GM19035 (cell line): ENCODE measurements around the gene NT5E.
"Not testable (repeated sequence)": the region's sequence is repeated elsewhere in the genome, so short reads cannot be mapped to it uniquely, and the experiment has no call there.

ENCODE experiments used
- ATAC-seq: cut with Tn5 transposase; IDR thresholded peaks from one replicate; pipeline ENCODE4 v1.9.1; 2021; ENCODE audit not compliant: unreplicated experiment

The NT5E gene

DNA sequence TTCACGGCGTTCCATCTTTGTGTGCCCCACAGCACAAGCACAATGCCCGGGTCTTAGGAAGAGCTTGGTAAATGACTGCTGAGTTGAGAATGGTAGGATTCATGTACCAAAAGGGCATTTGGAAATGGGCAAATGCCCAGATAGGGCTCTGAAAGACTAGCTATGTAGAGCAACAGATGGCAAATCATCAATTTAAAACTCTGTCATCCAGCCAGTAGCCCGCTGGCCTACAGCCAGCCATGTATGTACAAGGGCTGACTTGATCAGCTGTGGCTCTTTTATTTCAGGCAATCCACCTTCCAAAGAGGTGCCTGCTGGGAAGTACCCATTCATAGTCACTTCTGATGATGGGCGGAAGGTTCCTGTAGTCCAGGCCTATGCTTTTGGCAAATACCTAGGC is 35.1 kb downstream of the NT5E start:
- ATAC-seq: no peak

DNA sequence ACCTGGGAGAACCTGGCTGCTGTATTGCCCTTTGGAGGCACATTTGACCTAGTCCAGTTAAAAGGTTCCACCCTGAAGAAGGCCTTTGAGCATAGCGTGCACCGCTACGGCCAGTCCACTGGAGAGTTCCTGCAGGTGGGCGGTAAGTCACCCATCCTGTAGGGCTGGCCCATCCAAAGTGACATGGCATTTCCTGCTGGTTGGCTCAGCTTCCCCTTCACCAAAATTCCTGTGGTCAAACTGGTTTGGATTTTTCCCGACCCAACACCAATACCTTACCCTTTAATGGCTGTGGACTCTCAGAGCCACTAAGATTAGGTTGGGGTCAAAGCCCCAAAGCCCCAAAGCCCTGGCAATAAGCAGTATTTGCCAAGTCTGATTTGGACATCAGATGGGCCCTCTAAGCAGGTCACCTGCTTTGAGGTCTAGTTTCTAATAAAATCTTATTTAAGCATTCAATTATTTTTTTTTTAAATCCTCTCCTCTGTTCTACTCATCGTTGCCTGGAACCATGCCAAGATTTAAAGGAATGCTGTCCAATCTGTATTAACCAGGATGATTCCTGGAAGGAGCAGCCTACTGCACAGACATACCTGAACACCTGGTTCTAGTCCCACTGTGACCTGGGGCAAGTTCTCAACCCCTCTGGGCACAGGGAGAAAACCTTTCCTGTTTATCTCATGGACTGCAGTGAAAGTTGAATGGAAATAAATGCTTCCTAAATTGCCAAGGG is 40.8 kb downstream of the NT5E start:
- ATAC-seq: no peak

DNA sequence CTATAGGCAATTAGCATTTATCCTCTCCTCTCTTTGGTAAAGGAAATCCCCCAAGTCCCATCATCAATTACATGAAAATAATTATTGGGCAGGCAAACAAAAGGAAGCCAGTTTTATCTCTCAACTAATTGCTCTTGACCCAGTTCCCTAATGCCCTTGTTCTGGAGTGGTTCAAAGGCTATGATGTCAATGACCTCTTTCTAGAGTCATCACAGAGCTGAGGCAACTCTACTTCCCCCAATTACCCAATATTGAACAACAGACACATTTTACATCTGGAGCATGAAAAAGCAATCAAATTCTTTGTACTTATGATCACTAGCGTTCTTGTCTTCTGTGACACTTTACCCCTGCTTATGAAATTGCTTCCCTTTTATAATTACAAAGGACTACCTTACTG is 43.5 kb downstream of the NT5E start:
- no peak for ATAC-seq

DNA sequence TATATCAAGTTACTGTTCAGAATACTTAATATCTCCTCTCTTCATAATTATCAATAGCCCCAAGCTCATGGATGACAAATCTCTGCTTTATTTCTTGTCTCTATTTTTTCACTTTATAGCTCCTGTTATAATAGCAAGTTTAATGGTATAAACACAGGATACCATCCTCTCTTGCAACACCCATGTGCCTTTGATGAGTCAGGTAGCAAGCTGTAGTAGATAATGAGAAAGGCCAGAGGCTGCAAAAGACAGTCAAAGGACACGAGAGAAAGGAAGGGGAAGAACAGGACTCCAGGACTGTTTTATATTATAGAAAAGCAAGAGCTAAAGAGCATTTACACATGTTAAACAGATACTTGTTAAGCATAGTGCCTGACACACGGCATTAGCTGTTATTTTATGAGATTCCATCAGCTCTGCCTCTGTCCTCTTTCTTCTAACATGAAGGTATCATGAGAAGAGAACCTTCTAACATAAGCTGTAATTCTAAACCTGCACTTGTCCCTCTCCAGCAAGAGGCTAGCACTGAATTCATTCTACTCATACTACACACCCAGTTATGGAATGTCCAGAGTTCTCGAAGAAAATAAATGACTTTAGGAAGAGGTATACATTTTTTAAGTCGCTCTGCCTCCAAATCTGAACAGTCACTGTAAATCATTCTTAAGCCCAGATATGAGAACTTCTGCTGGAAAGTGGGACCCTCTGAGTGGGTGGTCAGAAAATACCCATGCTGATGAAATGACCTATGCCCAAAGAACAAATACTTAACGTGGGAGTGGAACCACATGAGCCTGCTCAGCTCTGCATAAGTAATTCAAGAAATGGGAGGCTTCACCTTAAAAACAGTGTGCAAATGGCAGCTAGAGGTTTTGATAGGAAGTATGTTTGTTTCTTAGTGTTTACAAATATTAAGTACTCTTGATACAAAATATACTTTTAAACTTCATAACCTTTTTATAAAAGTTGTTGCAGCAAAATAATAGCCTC is 45.0 kb downstream of the NT5E start:
- no peak for ATAC-seq

GRCh38 chr6:85496009-85496579 is 46.2 kb downstream of the NT5E start:
- no peak for ATAC-seq

DNA sequence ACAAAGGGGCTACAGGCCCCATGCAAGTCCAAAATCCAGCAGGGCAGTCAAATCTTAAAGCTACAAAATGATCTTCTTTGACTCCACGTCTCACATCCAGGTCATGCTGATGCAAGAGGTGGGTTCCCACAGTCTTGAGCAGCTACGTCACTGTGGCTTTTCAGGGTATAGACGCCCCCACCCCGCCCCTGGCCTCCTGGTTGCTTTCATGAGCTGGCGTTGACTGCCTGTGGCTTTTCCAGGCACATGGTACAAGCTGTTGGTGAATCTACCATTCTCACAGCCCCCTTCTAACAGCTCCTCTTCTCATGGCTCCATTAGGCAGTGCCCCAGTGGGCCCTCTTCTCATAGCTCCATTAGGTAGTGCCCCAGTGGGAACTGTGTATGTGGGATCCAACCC is 47.0 kb downstream of the NT5E start:
- no peak for ATAC-seq

DNA sequence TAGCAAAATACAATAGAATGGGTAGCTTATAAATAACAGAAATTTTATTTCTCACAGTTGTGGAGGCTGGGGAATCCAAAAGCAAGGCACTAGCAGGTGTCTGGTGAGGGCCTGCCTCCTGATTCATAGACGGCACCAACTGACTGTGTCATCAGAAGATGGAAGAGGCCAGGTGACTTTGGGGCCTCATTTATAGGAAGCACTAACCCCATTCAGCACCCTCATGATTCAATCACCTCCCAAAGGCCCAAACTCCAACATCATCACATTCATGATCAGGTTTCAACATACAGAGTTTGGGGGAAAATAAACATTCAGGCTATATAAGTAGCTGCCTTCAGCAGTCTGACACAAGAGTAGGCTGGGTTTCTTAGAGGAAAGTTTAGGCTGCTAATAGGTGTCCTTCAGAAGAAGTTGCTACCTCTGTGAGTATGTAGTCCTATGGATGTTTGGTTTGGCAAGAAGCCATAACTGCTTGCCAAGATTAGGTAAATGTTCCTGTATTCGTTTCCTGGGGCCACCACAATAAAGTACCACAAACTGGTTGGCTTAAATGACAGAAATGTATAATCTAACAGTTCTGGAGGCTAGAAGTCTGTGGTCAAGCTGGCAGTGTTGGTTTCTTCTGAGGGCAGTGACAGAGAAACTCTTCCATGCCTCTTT is 48.8 kb downstream of the NT5E start:
- no peak for ATAC-seq

DNA sequence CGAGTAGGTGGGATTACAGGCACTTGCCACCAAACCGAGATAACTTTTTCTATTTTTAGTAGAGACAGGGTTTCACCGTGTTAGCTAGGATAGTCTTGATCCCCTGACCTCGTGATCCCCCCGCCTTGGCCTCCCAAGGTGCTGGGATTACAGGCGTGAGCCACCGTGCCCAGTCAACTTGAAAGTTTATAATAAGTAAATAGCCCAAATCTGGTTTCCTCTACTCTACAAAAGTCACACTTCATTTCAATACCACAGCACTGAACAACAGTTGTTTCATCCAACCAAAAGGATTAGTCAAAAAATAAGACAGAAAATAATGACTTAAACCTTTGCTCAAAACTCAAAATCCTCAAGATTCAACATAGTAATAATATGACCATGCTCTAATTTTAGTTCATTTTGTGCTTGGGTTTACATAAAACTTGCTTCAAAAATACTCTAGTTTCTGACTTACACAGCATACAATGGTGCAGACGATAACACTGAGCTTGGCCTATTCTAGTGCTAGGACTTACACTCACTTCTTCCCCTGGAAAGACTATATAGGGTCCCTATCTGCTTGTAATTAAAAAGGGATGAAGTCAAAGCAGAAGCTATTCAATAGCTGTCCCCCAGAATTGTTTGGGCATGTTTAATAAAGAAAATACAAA is 56.7 kb downstream of the NT5E start:
- ATAC-seq: peak; percentile 47

- no peak for ATAC-seq
These were observed 66.3 kb downstream of the NT5E start for GRCh38 chr6:85516168-85516567.

DNA sequence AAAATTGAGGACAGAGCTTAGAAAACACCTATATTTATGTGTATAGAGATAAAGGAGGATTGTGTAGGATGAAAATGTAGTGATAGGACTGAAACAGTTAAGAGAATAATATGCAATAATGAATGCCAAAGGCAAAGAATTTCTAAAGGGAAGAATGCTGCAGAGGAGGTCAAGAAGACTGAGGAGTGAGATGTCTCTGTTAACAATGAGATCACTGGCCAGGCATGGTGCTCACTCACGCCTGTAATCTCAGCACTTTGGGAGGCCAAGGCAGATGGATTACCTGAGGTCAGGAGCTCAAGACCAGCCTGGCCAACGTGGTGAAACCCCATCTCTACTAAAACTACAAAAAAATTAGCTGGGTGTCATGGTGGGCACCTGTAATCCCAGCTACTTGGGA is 74.4 kb downstream of the NT5E start:
- not testable (repeated sequence) for ATAC-seq

DNA sequence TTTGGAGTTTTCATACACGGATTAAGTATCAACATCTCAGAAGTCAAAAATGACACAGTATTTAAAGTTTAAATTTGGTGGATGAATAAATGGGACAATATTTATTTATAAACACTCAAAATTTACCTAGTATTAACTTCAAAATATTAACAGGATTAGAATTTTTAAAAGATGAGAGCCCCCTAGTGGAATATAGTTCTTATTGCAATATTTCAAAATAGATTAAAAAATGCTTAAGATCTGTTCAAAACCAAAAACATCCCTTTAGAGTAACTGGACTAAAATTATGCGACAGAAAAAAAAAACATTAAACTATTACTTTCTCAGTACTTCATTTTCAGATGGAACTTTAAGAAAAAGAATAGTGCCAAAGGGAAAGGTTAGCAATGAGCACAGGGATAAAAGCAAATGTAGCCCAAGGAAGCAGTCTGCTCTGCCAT is 87.2 kb downstream of the NT5E start:
- ATAC-seq: no peak

DNA sequence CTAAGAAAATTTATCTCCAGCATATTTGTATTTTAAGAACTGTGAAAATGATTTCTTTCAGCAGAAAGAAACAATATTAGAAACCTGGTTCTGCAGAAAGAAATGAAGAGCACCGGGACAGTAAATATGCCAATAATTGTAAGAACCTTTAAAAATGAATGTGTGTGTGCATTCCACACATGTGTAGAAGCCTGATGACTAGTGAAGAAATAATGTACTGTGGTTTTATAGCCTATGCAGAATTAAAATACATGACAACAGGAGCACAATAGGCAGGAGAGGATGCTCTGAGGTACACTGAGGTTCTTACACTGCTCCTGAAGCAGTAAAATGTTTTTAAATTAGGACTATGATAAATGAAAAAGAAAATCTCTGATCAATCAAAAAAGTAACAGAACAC is 94.9 kb downstream of the NT5E start:
- no peak for ATAC-seq
